Adrenal gland (tissue), 12 donors: ENCODE results near the gene DVL1. TPM values are rescaled to one million over a fixed set of nuclear protein-coding genes. Genes with fewer than 3 reads are reported as not detected.

Experiments used
- DNase-seq, 7 donors: peaks; one replicate each; pipeline ENCODE4 v3.0.0-alpha.2; 2019 to 2020
- H3K27ac ChIP-seq, 5 donors: fragments of 200-600 bp; sonication (generic) in 4 of 5; 1 replicate in 3 of 5; 2 replicates in 2 of 5; pipeline versions ENCODE4 v1.5.1 to v1.8.0; 2016 to 2020; ENCODE audit warnings: mild to moderate bottlenecking in 1 of 5
- H3K27me3 ChIP-seq: fragments of 200-600 bp; 2 replicates; pipeline ENCODE4 v1.8.0; 2021
- H3K36me3 ChIP-seq, 2 donors: fragments of 200-600 bp; replicated peaks in 1 of 2; 1 replicate in 1 of 2; 2 replicates in 1 of 2; pipeline versions ENCODE4 v1.5.1 to v1.8.0; 2018 to 2022
- H3K4me1 ChIP-seq, 2 donors: fragments of 200-600 bp; replicated peaks in 1 of 2; 1 replicate in 1 of 2; 2 replicates in 1 of 2; pipeline versions ENCODE4 v1.5.1 to v1.8.0; 2018 to 2021
- H3K4me3 ChIP-seq, 4 donors: fragments of 200-600 bp; sonication (generic) in 3 of 4; one replicate each; pipeline ENCODE4 v1.5.1; 2016 to 2018
- H3K9me3 ChIP-seq, 3 donors: fragments of 200-600 bp; sonication (generic) in 1 of 3; replicated peaks in 1 of 3; 1 replicate in 2 of 3; 2 replicates in 1 of 3; pipeline versions ENCODE4 v1.5.1 to v1.8.0; 2016 to 2021
- POLR2A ChIP-seq, 2 donors: fragments of 450-650 bp; IDR thresholded peaks; one replicate each; pipeline ENCODE4 v1.6.1; 2017; ENCODE audit warnings: antibody characterized with exemption in 2 of 2, mild to moderate bottlenecking in 2 of 2, moderate library complexity in 1 of 2
- WGBS, 4 donors: extraction: QIAGEN DNeasy Blood & Tissue Kit in 2 of 4; methylation state at CpG; one replicate each; pipeline versions ENCODE4 v1.1.5 to v1.1.7; 2013 to 2017; 5-methylcytosine and 5-hydroxymethylcytosine counted together
- intact Hi-C, 2 donors: fragments of 100-400 bp; cut with DNase I; formaldehyde crosslinking; loops; one replicate each; pipeline versions ENCODE4 v1.14.1 to v1.15.0; 2022 to 2023
- polyA plus RNA-seq, 3 donors: library from polyadenylated mRNA; stranded (reverse); fragments of 200-250 nt in 2 of 3; fragments of 350-450 nt in 1 of 3; fragmentation: Illumina TruSeq in 1 of 3; extraction: RNeasy Lipid Tissue Mini Kit (QIAGEN cat#74804) in 1 of 3; gene quantifications; one replicate each; pipeline ENCODE4 v1.2.3, GENCODE V29; 2013 to 2014
- total RNA-seq, 9 donors: library from RNA; depleted of rRNA in 4 of 9; stranded (reverse); fragments of >200 nt in 4 of 9; fragments of 120-200 nt in 1 of 9; fragmentation: NEBNext Ultra II Directional in 1 of 9; extraction: Animal tissue kit (Norgen Biotek cat#: 25700) in 1 of 9; gene quantifications; one replicate each; pipeline versions ENCODE4 v1.1.0 to v1.2.4, GENCODE V29; 2013 to 2023
- TF ChIP-seq, protein P1 (sequence below), 6 experiments: fragments of 450-650 bp in 4 of 6; fragments of 200-600 bp in 2 of 6; sonication (generic) in 1 of 6; IDR thresholded peaks; 1 replicate in 5 of 6; 2 replicates in 1 of 6; pipeline versions ENCODE4 v1.5.1 to v1.8.0; 2016 to 2021; ENCODE audit warnings: antibody characterized with exemption in 6 of 6, mild to moderate bottlenecking in 2 of 6, moderate library complexity in 1 of 6
- donor health status: healthy with polysubstance abuse.
- donor health status: Bipolar disorder and iron deficiency.
- donor health status: DM: yes; HTN: yes; CAD: no.
- donor health status: DM: no; HTN: no; CAD: no.
- donor health status: DM: no; HTN: no; CAD: no.
- donor health status: DM: yes; HTN: yes; CAD: no.

The DVL1 gene
- total and polyA plus RNA-seq, 12 donors, result 4.0 to 279 (median 89.2) TPM

GRCh38 chr1:1395166-1395565 lies 45.9 kb upstream of the DVL1 start:
- TF ChIP-seq, protein P1, sequence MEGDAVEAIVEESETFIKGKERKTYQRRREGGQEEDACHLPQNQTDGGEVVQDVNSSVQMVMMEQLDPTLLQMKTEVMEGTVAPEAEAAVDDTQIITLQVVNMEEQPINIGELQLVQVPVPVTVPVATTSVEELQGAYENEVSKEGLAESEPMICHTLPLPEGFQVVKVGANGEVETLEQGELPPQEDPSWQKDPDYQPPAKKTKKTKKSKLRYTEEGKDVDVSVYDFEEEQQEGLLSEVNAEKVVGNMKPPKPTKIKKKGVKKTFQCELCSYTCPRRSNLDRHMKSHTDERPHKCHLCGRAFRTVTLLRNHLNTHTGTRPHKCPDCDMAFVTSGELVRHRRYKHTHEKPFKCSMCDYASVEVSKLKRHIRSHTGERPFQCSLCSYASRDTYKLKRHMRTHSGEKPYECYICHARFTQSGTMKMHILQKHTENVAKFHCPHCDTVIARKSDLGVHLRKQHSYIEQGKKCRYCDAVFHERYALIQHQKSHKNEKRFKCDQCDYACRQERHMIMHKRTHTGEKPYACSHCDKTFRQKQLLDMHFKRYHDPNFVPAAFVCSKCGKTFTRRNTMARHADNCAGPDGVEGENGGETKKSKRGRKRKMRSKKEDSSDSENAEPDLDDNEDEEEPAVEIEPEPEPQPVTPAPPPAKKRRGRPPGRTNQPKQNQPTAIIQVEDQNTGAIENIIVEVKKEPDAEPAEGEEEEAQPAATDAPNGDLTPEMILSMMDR (IDR thresholded peaks at IDR 0.05), result no peak
- TF ChIP-seq POLR2A (IDR thresholded peaks at IDR 0.05), result no peak
- Histone ChIP-seq H3K4me3 (no peak overlapping the region), H3K27me3 (no peaks in the 10 kb centered on the region), H3K9me3 (no peaks in the 10 kb centered on the region), H3K36me3 (peaks cover 0 to 79% of the 10 kb centered on the region in 2 donors), H3K4me1 (peaks cover 10 to 16% of the 10 kb centered on the region in 2 donors), H3K27ac (no peak overlapping the region)
- DNase-seq, result no peak
- intact Hi-C loops, result no loop called here
- WGBS, 4 donors, result 89 to 92% (median 90%) methylated on average over 11 of the region's 11 CpGs

DNA sequence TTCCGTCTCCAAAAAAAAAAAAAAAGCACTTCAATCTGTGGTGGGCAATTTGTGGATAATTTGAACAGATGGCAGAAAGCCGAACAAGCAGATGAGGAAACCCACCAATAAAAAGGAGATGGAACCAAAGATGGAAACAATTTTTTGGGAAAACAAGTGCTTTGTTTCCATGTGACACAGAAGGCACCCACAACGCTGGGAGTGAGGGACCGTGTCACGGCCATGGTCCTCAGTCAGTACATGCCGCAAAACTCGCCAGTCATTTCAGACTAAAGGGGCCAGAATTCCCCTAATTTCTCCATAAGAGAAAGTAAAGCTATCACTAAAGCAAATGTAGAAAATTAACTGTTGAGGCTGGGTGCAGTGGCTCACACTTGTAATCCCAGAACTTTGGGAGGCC lies 44.9 kb upstream of the DVL1 start:
- peaks cover 0 to 90% of the 10 kb centered on the region in 2 donors for H3K36me3 ChIP-seq
- peaks cover 6 to 11% of the 10 kb centered on the region in 2 donors for H3K4me1 ChIP-seq

GRCh38 chr1:1393428-1393827 lies 44.2 kb upstream of the DVL1 start:
- WGBS, 4 donors, result 89 to 96% (median 92%) methylated on average over 5 to 11 of the region's 11 CpGs
- TF ChIP-seq POLR2A (IDR thresholded peaks at IDR 0.05), result no peak
- TF ChIP-seq, protein P1 (IDR thresholded peaks at IDR 0.05), result no peak
- Histone ChIP-seq H3K4me1 (peaks cover 6 to 10% of the 10 kb centered on the region in 2 donors), H3K36me3 (peaks cover 0 to 96% of the 10 kb centered on the region in 2 donors), H3K4me3 (no peak overlapping the region), H3K9me3 (no peaks in the 10 kb centered on the region), H3K27ac (no peak overlapping the region), H3K27me3 (no peaks in the 10 kb centered on the region)
- DNase-seq, result no peak
- intact Hi-C loops, result no loop called here

More for the DNA sequence above, 44.9 kb upstream of the DVL1 start:
- DNase-seq, result no peak
- Histone ChIP-seq H3K9me3 (no peaks in the 10 kb centered on the region), H3K27me3 (no peaks in the 10 kb centered on the region), H3K4me3 (no peak overlapping the region), H3K27ac (no peak overlapping the region)
- 94 to 96% (median 96%) methylated on average over 7 of the region's 7 CpGs for WGBS, 4 donors
- intact Hi-C loops, result no loop called here
- no peak for TF ChIP-seq POLR2A (IDR thresholded peaks at IDR 0.05)
- TF ChIP-seq, protein P1 (IDR thresholded peaks at IDR 0.05), result no peak

DNA sequence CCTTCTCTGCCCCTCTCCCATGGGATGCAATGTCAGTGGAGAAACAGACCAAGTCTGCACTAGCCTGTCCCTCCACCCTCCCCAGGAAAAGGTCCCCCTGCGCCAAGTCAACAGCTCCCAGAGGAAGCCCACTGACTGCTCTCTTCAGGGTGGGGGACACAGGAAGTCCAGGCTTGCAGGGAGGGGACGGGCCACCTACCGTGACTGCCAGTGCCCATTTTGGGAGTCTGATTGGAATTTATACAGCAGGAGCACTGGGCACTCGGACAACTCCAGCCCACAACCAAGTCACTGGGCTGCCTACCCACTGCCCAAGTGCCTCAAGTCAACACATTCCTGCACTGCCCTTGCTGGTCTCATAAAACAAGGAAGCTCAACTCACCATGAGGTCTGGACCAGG lies 43.8 kb upstream of the DVL1 start:
- Histone ChIP-seq H3K27me3 (no peaks in the 10 kb centered on the region), H3K4me3 (no peak overlapping the region), H3K4me1 (peaks cover 1 to 6% of the 10 kb centered on the region in 2 donors), H3K9me3 (no peaks in the 10 kb centered on the region), H3K36me3 (peaks cover 0 to 100% of the 10 kb centered on the region in 2 donors), H3K27ac (no peak overlapping the region)
- intact Hi-C loops, result no loop called here
- WGBS, 4 donors, result 84 to 100% (median 92%) methylated on average over 3 to 4 of the region's 4 CpGs
- no peak for DNase-seq
- TF ChIP-seq, protein P1 (IDR thresholded peaks at IDR 0.05), result no peak
- no peak for TF ChIP-seq POLR2A (IDR thresholded peaks at IDR 0.05)
